ENCODE data around the gene SSTR3.

SSTR3 gene

GRCh38 chr22:37228106-37229011 lies 16.1 kb upstream of the SSTR3 start:
- no peak for FAIRE-seq

- no peak for FAIRE-seq
These were observed 14.2 kb upstream of the SSTR3 start for GRCh38 chr22:37226514-37226913.

- FAIRE-seq = no peak
These were observed 13.8 kb upstream of the SSTR3 start for GRCh38 chr22:37226087-37226486.

- FAIRE-seq = no peak
These were observed 13.2 kb upstream of the SSTR3 start for GRCh38 chr22:37225481-37225880.

DNA sequence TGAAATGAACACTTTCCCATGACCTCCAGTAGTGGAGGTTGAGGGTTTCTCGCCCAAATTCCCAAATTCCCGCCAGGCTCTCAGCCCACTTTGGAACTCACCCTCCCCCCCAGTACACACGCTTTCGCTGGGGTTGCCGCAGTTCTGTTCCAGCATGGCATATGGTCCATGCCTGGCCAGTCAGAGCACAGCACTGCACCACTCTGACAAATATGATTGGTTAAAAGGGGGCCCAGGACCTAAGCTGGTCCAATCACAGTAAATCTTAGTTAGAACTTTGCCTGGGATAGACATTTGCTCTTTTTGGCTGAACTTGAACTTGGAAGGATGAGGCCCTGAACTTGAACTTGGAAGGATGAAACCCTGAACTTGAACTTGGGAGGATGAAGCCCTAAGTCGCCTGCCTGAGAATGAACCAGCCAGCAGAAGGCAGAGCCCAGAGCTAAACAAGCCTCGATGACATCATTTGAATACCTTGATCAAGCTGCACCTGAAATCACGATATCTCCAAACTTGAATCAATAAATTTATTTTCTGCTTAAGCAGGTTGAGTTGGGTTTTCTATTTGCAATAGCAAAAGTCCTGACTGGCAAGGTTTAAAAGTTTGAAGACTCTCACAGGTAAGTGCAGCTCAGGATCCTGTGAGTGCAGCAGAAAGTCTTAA lies 12.6 kb upstream of the SSTR3 start:
- FAIRE-seq = no peak

- no peak for FAIRE-seq
These were observed 11.8 kb upstream of the SSTR3 start for GRCh38 chr22:37223965-37224551.

GRCh38 chr22:37222440-37222971 lies 10.2 kb upstream of the SSTR3 start:
- FAIRE-seq = no peak

DNA sequence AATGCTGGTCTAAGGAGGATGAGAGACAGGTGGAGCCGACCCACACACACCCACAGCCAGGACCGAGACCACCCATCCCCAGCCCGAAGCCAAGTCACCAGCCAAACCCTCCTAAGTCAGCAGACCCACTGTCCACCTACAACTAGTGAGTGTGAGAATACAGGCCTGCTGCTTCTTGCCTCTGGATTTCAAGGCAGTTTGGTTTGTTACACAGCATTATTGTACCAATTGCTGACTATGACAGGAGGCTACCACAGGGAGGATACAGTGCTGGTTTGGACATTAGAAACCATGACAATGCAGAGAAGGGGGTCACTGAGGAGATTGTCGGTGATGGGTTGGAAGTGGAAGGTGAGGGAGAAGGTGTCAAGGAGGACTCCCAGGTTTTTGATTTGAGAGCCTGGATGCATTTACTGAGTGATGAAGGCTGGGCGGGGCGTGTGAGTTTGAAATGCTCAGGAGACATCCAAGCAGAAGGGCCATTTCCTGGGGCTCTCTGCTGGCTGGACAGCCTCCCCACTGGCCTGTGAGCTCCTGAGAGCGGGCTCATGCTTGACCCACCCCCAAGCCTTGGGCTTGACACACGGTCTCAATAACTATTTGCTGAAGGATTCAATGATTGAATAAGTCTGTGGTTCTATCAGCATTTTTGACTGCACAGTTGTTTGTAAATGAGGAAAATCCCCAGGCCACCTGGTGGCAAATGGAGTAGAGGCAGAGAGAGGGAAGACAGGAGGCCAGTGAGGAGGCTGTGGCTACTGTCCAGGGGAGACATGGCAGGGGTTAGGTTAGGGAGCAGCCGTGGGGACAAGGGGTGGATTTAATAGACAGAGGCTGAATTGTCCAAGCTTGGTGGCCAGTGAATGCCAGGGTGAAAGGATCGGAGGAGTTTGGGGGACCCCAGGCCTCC lies 9.4 kb upstream of the SSTR3 start:
- FAIRE-seq = no peak

DNA sequence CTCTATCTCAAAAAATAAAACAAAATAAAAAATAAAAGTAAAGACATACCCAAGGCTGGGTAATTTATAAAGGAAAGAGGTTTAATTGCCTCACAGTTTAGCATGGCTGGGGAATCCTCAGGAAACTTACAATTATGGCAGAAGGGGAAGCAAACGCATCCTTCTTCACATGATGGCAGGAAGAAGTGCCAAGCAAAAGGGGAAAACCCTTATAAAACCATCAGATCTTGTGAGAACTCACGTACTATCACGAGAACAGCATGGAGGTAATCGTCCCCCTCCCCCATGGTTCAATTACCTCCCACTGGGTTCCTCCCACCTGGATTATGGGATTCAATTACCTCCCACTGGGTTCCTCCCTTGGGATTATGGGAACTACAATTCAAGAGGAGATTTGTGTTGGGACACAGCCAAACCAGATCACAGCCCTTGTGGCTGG lies 8.3 kb upstream of the SSTR3 start:
- no peak for FAIRE-seq

DNA sequence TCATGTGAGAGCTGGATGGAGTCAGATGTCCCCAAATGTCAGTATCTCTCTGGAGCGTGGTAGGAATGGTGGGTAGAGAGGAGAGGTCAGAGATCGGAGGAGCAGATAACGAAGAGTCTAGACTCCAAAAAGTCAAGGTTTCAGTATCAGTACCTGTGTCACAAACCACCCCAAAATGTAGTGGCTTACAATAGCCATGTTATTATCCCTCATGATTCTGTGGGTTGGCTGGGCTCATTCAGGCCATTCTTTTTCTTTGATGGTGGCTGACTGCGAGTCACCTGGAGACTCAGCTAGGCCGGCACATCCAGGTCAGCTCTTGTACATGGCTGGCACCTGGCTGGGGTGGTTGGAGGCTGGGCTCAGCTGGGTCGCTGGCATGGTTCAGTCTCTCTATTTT lies 7.3 kb upstream of the SSTR3 start:
- no peak for FAIRE-seq

DNA sequence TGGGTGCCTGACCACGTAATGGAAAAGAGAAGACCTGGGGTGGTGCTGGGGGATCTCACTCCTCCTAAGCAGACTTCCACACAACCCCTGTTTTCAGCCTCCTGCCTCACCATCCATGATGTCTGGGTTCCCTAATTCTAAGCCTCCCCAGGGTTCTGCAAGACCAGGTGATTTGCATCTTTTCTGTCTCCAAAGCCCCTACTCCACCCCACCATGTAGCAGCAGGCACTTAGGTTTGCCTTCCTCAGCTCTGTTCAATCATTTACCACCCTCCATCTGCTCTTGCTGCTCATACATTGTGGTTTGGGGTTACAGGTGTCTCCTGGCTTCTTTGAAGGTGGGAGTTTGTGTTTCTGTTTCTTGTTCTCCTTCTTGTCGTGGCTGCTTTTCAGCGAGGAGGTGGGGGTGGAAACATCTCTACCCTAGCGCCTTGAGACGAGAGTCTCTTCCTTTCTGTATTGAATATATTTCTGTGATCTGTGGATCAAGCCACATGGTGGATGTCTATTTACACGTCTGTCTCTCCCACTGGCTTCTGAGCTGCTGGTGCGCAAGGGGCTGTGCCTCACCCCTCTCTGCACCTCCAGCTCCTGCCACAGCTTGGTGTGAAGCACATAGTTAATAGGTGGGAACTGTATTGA lies 6.6 kb upstream of the SSTR3 start:
- no peak for FAIRE-seq

- no peak for FAIRE-seq
These were observed 6.1 kb upstream of the SSTR3 start for GRCh38 chr22:37218399-37218770.

DNA sequence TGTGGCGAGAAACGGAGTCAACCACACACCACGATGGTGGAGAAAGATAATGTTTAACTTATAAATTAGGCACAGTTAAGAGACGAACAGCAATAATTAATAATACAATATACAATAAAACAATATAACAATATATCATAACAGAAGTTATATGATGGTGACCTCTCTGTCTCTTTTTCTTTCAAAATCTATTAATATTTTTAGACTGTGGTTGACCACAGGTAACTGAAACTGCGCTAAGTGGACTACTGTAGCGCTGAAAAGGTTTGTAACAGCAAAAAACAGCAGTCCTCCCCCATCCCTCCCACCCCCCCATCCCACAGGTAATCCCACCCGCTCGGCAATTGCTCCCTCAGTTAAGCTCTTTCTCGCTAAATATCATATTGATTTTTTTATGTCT lies 3.6 kb upstream of the SSTR3 start:
- no peak for FAIRE-seq

GRCh38 chr22:37214731-37215030 lies 2.4 kb upstream of the SSTR3 start:
- FAIRE-seq = no peak

GRCh38 chr22:37213941-37214730 lies 1.9 kb upstream of the SSTR3 start:
- no peak for FAIRE-seq

GRCh38 chr22:37213218-37213855 lies 1.1 kb upstream of the SSTR3 start:
- no peak for FAIRE-seq

- no peak for FAIRE-seq
These were observed 457 bp downstream of the SSTR3 start for GRCh38 chr22:37211866-37212173.

- FAIRE-seq = no peak
These were observed 1.0 kb downstream of the SSTR3 start for GRCh38 chr22:37211075-37211865.

- FAIRE-seq = no peak
These were observed 2.1 kb downstream of the SSTR3 start for GRCh38 chr22:37210041-37210803.
